A673 (cell line): ENCODE data around the gene TMEM270. TPM values are rescaled to one million over a fixed set of nuclear protein-coding genes. Genes with fewer than 3 reads are reported as not detected.

Experiments
- BruUV-seq: library from RNA; stranded (reverse); fragments of 400-500 nt; replicated peaks from 2 replicates; lab custom pipeline; 2021; lab: Mats Ljungman, UMichigan
- CTCF ChIA-PET: fragments of 300-600 bp; sonication (Branson Sonifier 250); formaldehyde crosslinking; loops from one replicate; lab custom pipeline; 2022; ENCODE audit warnings: antibody characterized with exemption; lab: Charles Lee
- POLR2A ChIA-PET: fragments of 300-600 bp; sonication (Branson Sonifier 250); formaldehyde crosslinking; loops from one replicate; lab custom pipeline; 2022; ENCODE audit warnings: antibody characterized with exemption; ENCODE audit not compliant: low non-redundant PET; lab: Charles Lee
- DNase-seq: peaks from one replicate; pipeline ENCODE4 v3.0.0-alpha.2; 2015; ENCODE audit warnings: low spot score
- H3K27ac ChIP-seq: fragments of 200-600 bp; sonication (generic); 2 replicates; pipeline ENCODE4 v1.5.1; 2016; ENCODE audit warnings: mixed run types, low read depth, mild to moderate bottlenecking, mixed read lengths, antibody characterized with exemption, low read length; ENCODE audit not compliant: poor library complexity, severe bottlenecking
- H3K27me3 ChIP-seq: fragments of 200-600 bp; sonication (generic); replicated peaks from 2 replicates; pipeline ENCODE4 v1.6.1; 2017; ENCODE audit warnings: mixed run types, low read depth, mild to moderate bottlenecking, mixed read lengths, antibody characterized with exemption, low read length; ENCODE audit not compliant: insufficient read depth, poor library complexity
- H3K36me3 ChIP-seq: fragments of 200-600 bp; sonication (generic); 2 replicates; pipeline ENCODE4 v1.6.1; 2016; ENCODE audit warnings: mixed run types, mild to moderate bottlenecking, mixed read lengths, antibody characterized with exemption, low read length; ENCODE audit not compliant: insufficient read depth, poor library complexity, severe bottlenecking
- H3K4me1 ChIP-seq: fragments of 200-600 bp; sonication (generic); 2 replicates; pipeline ENCODE4 v1.6.1; 2017; ENCODE audit warnings: mixed run types, mild to moderate bottlenecking, mixed read lengths, antibody characterized with exemption, low read length; ENCODE audit not compliant: insufficient read depth, poor library complexity, severe bottlenecking
- H3K4me3 ChIP-seq: fragments of 200-600 bp; sonication (generic); 2 replicates; pipeline ENCODE4 v1.5.1; 2016; ENCODE audit warnings: low read depth, mixed run types, mild to moderate bottlenecking, mixed read lengths, low read length; ENCODE audit not compliant: poor library complexity, severe bottlenecking
- H3K9me3 ChIP-seq: fragments of 200-600 bp; sonication (generic); 2 replicates; pipeline ENCODE4 v1.6.1; 2016; ENCODE audit warnings: mixed run types, low read depth, mild to moderate bottlenecking, mixed read lengths, antibody characterized with exemption, low read length; ENCODE audit not compliant: poor library complexity, severe bottlenecking
- CTCF ChIP-seq: fragments of 300-800, 200-600 bp; sonication (generic); conservative IDR thresholded peaks from 2 replicates; pipeline ENCODE4 v1.5.1; 2017; ENCODE audit warnings: low read depth, mild to moderate bottlenecking, antibody characterized with exemption, low read length, moderate library complexity, mixed read lengths
- EZH2 ChIP-seq: fragments of 200-600 bp; sonication (generic); IDR thresholded peaks from 2 replicates; pipeline ENCODE4 v1.6.1; 2017; ENCODE audit warnings: borderline replicate concordance, low read depth, mild to moderate bottlenecking, mixed read lengths, antibody characterized with exemption, low read length; ENCODE audit not compliant: poor library complexity, severe bottlenecking
- intact Hi-C: fragments of 100-400 bp; cut with micrococcal nuclease; formaldehyde crosslinking; loops from one replicate; pipeline ENCODE4 v1.10.0; 2022; ENCODE audit not compliant: unreplicated experiment
- total RNA-seq: library from RNA; stranded (reverse); gene quantifications from 2 replicates; pipeline ENCODE4 v1.2.3, GENCODE V29; 2021

The TMEM270 gene
- total RNA-seq, 1 experiment from 2014 or later, result not detected

DNA sequence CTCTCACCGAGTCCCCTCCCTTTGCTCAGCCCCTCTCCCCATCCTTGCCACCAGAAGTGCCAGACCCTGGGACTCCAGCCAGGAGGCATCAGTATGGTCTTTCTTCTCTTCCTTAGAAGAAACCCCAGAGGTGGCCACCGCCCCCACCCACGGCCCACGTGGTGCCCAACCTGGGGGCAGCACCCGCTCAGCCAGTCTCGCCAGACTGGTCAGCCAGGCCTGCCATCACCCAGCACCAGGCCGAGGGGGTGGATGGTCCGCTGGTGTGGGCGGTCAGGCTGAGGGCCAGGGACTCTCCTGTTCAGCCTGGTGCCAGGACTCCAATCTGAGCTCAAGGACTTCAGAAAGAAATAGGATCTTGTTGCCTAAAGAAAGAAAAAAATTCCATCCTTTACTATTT lies 36.0 kb upstream of the TMEM270 start:
- no peak for DNase-seq
- Histone ChIP-seq H3K9me3 (no peaks in the 10 kb centered on the region), H3K4me3 (no peak overlapping the region), H3K27ac (no peak overlapping the region), H3K27me3 (no peaks in the 10 kb centered on the region), H3K36me3 (no peaks in the 10 kb centered on the region), H3K4me1 (no peaks in the 10 kb centered on the region)
- BruUV-seq, result no TSS peak
- ChIA-PET CTCF (no interaction called here), POLR2A (no interaction called here)
- intact Hi-C loops, result no loop called here
- TF ChIP-seq CTCF (no peak), EZH2 (no peak)

- Histone ChIP-seq H3K4me3 (no peak overlapping the region), H3K36me3 (no peaks in the 10 kb centered on the region), H3K4me1 (no peaks in the 10 kb centered on the region), H3K27me3 (no peaks in the 10 kb centered on the region), H3K27ac (no peak overlapping the region), H3K9me3 (no peaks in the 10 kb centered on the region)
- no peak for DNase-seq
- TF ChIP-seq CTCF, result no peak
- no peak for TF ChIP-seq EZH2
- intact Hi-C loops, result no loop called here
- ChIA-PET POLR2A (no interaction called here), CTCF (no interaction called here)
- BruUV-seq, result no TSS peak
These were observed 33.3 kb upstream of the TMEM270 start for GRCh38 chr7:73827567-73828106.

GRCh38 chr7:73828107-73828803 lies 32.7 kb upstream of the TMEM270 start:
- CTCF ChIA-PET, result no interaction called here
- Histone ChIP-seq H3K27ac (no peak overlapping the region), H3K4me1 (no peaks in the 10 kb centered on the region), H3K4me3 (no peak overlapping the region), H3K9me3 (no peaks in the 10 kb centered on the region), H3K27me3 (no peaks in the 10 kb centered on the region), H3K36me3 (no peaks in the 10 kb centered on the region)
- TF ChIP-seq CTCF, result no peak
- TF ChIP-seq EZH2, result no peak
- POLR2A ChIA-PET, result no interaction called here
- DNase-seq, result peak; percentile 54
- intact Hi-C loops, result no loop called here
- no TSS peak for BruUV-seq
